NT2/D1 (cell line): ENCODE results near the gene SFRP2.

ENCODE experiments used
- SUZ12 ChIP-seq: IDR thresholded peaks from 2 replicates; pipeline ENCODE4 v1.6.1; 2011; ENCODE audit not compliant: insufficient read length, insufficient read depth; ENCODE audit errors: extremely low read depth
- ZNF274 ChIP-seq: IDR thresholded peaks from 2 replicates; pipeline ENCODE4 v1.6.1; 2011; ENCODE audit warnings: mild to moderate bottlenecking, low read depth, low read length

DNA sequence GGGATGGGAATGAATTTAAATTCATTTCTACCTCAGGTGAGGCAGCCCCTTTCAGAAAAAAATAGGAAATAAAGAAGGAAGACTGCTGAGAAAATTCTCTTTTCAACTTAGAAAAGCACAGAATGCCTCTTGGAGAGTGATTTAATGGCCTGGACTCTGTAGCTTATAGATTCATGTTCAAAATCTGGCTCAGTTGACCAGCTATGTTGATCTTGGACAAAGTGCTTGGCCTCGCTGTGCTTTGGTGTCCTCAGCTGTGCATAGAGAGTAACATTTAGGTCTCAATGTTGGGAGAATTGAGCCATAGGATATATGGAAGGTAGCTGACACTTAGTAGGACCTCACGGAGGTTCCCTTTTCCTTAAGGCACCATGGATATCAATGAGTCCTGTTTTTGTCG lies 49.7 kb upstream of the SFRP2 start:
- TF ChIP-seq SUZ12 (no peak), ZNF274 (no peak)
